Measurements from ENCODE around the gene MYCBP2. TPM values are rescaled to one million over a fixed set of nuclear protein-coding genes. Genes with fewer than 3 reads are reported as not detected.
A peak's percentile ranks its signal among the peaks of the same experiment; 100 is the strongest.
"Not testable (repeated sequence)": the region's sequence is repeated elsewhere in the genome, so short reads cannot be mapped to it uniquely, and the experiment has no call there.

MYCBP2 gene
- total RNA-seq, 6 experiments from 2014 or later, result 52.7 to 66.3 (median 54.9) TPM

GRCh38 chr13:77319536-77319935 is 7.4 kb downstream of the MYCBP2 start:
- H3K36me3 Mint-ChIP-seq (ENCODE audit: low read depth), result peaks cover 5% of the 10 kb centered on the region; the same call in 1 of the 2 replicates
- no peaks in the 10 kb centered on the region for H3K27me3 Mint-ChIP-seq (ENCODE audit: insufficient read depth)
- H3K4me3 Mint-ChIP-seq, result no peak overlapping the region
- TF ChIP-seq, protein P1, sequence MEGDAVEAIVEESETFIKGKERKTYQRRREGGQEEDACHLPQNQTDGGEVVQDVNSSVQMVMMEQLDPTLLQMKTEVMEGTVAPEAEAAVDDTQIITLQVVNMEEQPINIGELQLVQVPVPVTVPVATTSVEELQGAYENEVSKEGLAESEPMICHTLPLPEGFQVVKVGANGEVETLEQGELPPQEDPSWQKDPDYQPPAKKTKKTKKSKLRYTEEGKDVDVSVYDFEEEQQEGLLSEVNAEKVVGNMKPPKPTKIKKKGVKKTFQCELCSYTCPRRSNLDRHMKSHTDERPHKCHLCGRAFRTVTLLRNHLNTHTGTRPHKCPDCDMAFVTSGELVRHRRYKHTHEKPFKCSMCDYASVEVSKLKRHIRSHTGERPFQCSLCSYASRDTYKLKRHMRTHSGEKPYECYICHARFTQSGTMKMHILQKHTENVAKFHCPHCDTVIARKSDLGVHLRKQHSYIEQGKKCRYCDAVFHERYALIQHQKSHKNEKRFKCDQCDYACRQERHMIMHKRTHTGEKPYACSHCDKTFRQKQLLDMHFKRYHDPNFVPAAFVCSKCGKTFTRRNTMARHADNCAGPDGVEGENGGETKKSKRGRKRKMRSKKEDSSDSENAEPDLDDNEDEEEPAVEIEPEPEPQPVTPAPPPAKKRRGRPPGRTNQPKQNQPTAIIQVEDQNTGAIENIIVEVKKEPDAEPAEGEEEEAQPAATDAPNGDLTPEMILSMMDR (IDR thresholded peaks at IDR 0.05), result no peak
- no peaks in the 10 kb centered on the region for H3K9me3 Mint-ChIP-seq
- no peak for DNase-seq
- H3K27ac Mint-ChIP-seq, result no peak overlapping the region
- peaks cover 52% of the 10 kb centered on the region for H3K4me1 Mint-ChIP-seq (ENCODE audit: low read depth)

DNA sequence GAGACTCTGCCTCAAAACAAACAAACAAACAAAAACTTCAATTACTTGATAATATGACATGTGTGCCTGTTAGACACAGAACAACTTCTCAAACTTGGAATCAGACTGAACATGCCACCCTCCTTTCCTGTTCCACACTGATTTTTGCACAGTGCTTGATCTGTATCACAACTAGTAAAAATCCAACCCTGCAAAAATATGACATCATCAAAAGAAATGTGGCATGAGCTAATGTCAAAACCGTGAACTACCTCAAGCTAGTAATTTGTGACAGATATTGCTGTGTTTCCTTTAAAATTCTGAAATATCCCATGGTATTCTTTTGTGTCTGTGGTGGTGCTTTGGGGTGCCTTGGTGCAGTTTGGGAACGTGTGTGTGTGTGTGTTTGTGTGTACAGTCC is 8.2 kb downstream of the MYCBP2 start:
- peaks cover 49% of the 10 kb centered on the region for H3K4me1 Mint-ChIP-seq (ENCODE audit: low read depth)
- TF ChIP-seq, protein P1 (IDR thresholded peaks at IDR 0.05), result no peak
- H3K27ac Mint-ChIP-seq, result peak overlapping the region; percentile 42; the same call in 1 of the 2 replicates
- H3K27me3 Mint-ChIP-seq (ENCODE audit: insufficient read depth), result no peaks in the 10 kb centered on the region
- peaks cover under 1% of the 10 kb centered on the region; the same call in 1 of the 2 replicates for H3K36me3 Mint-ChIP-seq (ENCODE audit: low read depth)
- DNase-seq, result no peak
- H3K4me3 Mint-ChIP-seq, result no peak overlapping the region
- no peaks in the 10 kb centered on the region for H3K9me3 Mint-ChIP-seq

DNA sequence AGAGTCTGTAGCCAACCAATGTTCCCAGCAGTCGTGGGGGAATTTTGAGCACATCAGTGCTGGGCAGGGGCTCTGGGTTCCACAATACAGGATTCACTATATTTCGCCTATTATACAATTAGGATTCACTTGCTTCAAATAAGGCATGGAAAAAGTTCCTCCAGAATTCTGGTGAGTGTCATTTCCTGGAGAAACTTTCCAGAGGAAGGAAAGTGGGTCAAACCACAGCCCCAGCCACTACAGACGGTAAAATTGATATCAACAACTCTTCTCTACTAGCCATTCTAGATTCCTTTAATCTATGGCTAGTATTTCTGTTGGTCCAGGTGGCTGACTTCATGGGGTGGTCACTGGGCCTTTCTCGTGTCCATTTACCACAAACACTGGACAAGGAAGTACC is 10.5 kb downstream of the MYCBP2 start:
- no peaks in the 10 kb centered on the region for H3K9me3 Mint-ChIP-seq
- no peaks in the 10 kb centered on the region; the same call in 1 of the 2 replicates for H3K36me3 Mint-ChIP-seq (ENCODE audit: low read depth)
- DNase-seq, result no peak
- TF ChIP-seq, protein P1 (IDR thresholded peaks at IDR 0.05), result no peak
- H3K4me1 Mint-ChIP-seq (ENCODE audit: low read depth), result peaks cover 43% of the 10 kb centered on the region
- H3K27me3 Mint-ChIP-seq (ENCODE audit: insufficient read depth), result no peaks in the 10 kb centered on the region
- no peak overlapping the region for H3K4me3 Mint-ChIP-seq
- H3K27ac Mint-ChIP-seq, result no peak overlapping the region

GRCh38 chr13:77315509-77315908 is 11.4 kb downstream of the MYCBP2 start:
- not testable (repeated sequence) for H3K9me3 Mint-ChIP-seq; H3K27ac Mint-ChIP-seq; H3K36me3 Mint-ChIP-seq (ENCODE audit: low read depth); H3K4me3 Mint-ChIP-seq; H3K27me3 Mint-ChIP-seq (ENCODE audit: insufficient read depth); DNase-seq
- peaks cover 49% of the 10 kb centered on the region for H3K4me1 Mint-ChIP-seq (ENCODE audit: low read depth)

GRCh38 chr13:77313923-77314322 is 13.0 kb downstream of the MYCBP2 start:
- H3K36me3 Mint-ChIP-seq (ENCODE audit: low read depth), result peaks cover 3% of the 10 kb centered on the region; the same call in 1 of the 2 replicates
- TF ChIP-seq, protein P1 (IDR thresholded peaks at IDR 0.05), result no peak
- H3K4me3 Mint-ChIP-seq, result no peak overlapping the region
- peaks cover 52% of the 10 kb centered on the region for H3K4me1 Mint-ChIP-seq (ENCODE audit: low read depth)
- H3K9me3 Mint-ChIP-seq, result no peaks in the 10 kb centered on the region
- DNase-seq, result no peak
- no peak overlapping the region for H3K27ac Mint-ChIP-seq
- no peaks in the 10 kb centered on the region; the same call in 1 of the 2 replicates for H3K27me3 Mint-ChIP-seq (ENCODE audit: insufficient read depth)

- Mint-ChIP-seq H3K36me3 (ENCODE audit: low read depth) (peaks cover 12% of the 10 kb centered on the region), H3K4me1 (ENCODE audit: low read depth) (peaks cover 64% of the 10 kb centered on the region), H3K4me3 (no peak overlapping the region), H3K9me3 (no peaks in the 10 kb centered on the region), H3K27ac (peak overlapping the region; percentile 39; the same call in 1 of the 2 replicates), H3K27me3 (ENCODE audit: insufficient read depth) (no peaks in the 10 kb centered on the region; the same call in 1 of the 2 replicates)
- TF ChIP-seq, protein P1 (IDR thresholded peaks at IDR 0.05), result no peak
- no peak for DNase-seq
Observed at GRCh38 chr13:77312311-77312710, 14.6 kb downstream of the MYCBP2 start.
